ENCODE results near the gene KDM5C.

GRCh38 chrX:53153581-53153980, 71.4 kb downstream of the KDM5C start:
- no peak for TF ChIP-seq CTCF (IDR thresholded peaks at IDR 0.05)
- TF ChIP-seq POLR2A (IDR thresholded peaks at IDR 0.05): no peak
